GM19240 (cell line): ENCODE data around the gene ARMC10.
"Not testable (repeated sequence)": the region's sequence is repeated elsewhere in the genome, so short reads cannot be mapped to it uniquely, and the experiment has no call there.

Source experiments
- DNase-seq: peaks from one replicate; pipeline ENCODE4 v3.0.0; 2011; ENCODE audit warnings: low spot score; ENCODE audit not compliant: insufficient read length

The ARMC10 gene

GRCh38 chr7:103078226-103078625, 3.3 kb downstream of the ARMC10 start:
- DNase-seq: not testable (repeated sequence)

GRCh38 chr7:103079836-103080235, 4.9 kb downstream of the ARMC10 start:
- no peak for DNase-seq

- no peak for DNase-seq
Observed at GRCh38 chr7:103080923-103081322, 6.0 kb downstream of the ARMC10 start.

- DNase-seq: no peak
Observed at GRCh38 chr7:103082497-103082896, 7.6 kb downstream of the ARMC10 start.

GRCh38 chr7:103083210-103083609, 8.3 kb downstream of the ARMC10 start:
- DNase-seq: no peak

GRCh38 chr7:103092321-103092720, 17.4 kb downstream of the ARMC10 start:
- not testable (repeated sequence) for DNase-seq

GRCh38 chr7:103093429-103093828, 18.5 kb downstream of the ARMC10 start:
- no peak for DNase-seq

GRCh38 chr7:103094102-103094501, 19.2 kb downstream of the ARMC10 start:
- no peak for DNase-seq

GRCh38 chr7:103095558-103095957, 20.6 kb downstream of the ARMC10 start:
- DNase-seq: not testable (repeated sequence)

GRCh38 chr7:103097041-103097440, 22.1 kb downstream of the ARMC10 start:
- DNase-seq: no peak

- no peak for DNase-seq
Observed at GRCh38 chr7:103100348-103100747, 25.4 kb downstream of the ARMC10 start.

GRCh38 chr7:103101543-103101942, 26.6 kb downstream of the ARMC10 start:
- DNase-seq: no peak

- DNase-seq: no peak
Observed at GRCh38 chr7:103106005-103106702, 31.2 kb downstream of the ARMC10 start.

- DNase-seq: not testable (repeated sequence)
Observed at GRCh38 chr7:103106703-103107070, 31.7 kb downstream of the ARMC10 start.

GRCh38 chr7:103113164-103113563, 38.2 kb downstream of the ARMC10 start:
- DNase-seq: no peak

GRCh38 chr7:103114576-103115008, 39.7 kb downstream of the ARMC10 start:
- DNase-seq: no peak

GRCh38 chr7:103115771-103116170, 40.8 kb downstream of the ARMC10 start:
- no peak for DNase-seq

GRCh38 chr7:103116511-103116910, 41.6 kb downstream of the ARMC10 start:
- DNase-seq: no peak

- DNase-seq: no peak
Observed at GRCh38 chr7:103116991-103117390, 42.1 kb downstream of the ARMC10 start.

GRCh38 chr7:103117465-103117864, 42.5 kb downstream of the ARMC10 start:
- DNase-seq: no peak

GRCh38 chr7:103119791-103120291, 44.9 kb downstream of the ARMC10 start:
- DNase-seq: no peak

GRCh38 chr7:103120362-103120761, 45.4 kb downstream of the ARMC10 start:
- DNase-seq: no peak

- DNase-seq: no peak
Observed at GRCh38 chr7:103121641-103122040, 46.7 kb downstream of the ARMC10 start.
